Lower leg skin (tissue), 3 donors: ENCODE data around the gene DIS3L2.

Source experiments
- CTCF ChIP-seq, 3 donors: fragments of 450-650 bp; IDR thresholded peaks; one replicate each; pipeline ENCODE4 v1.5.1; 2016; ENCODE audit warnings: antibody characterized with exemption in 3 of 3, mild to moderate bottlenecking in 3 of 3, moderate library complexity in 2 of 3
- POLR2A ChIP-seq, 2 donors: fragments of 450-650 bp; IDR thresholded peaks; one replicate each; pipeline ENCODE4 v1.6.1; 2016 to 2017; ENCODE audit warnings: antibody characterized with exemption in 2 of 2, mild to moderate bottlenecking in 1 of 2, moderate library complexity in 1 of 2

- TF ChIP-seq POLR2A (IDR thresholded peaks at IDR 0.05) (no peak), CTCF (IDR thresholded peaks at IDR 0.05) (no peak)
Observed at GRCh38 chr2:232184346-232184745, 222.8 kb downstream of the DIS3L2 start.
